GM21723 (cell line): ENCODE measurements around the gene FPR3.
"Not testable (repeated sequence)": the region's sequence is repeated elsewhere in the genome, so short reads cannot be mapped to it uniquely, and the experiment has no call there.

ENCODE experiments used
- ATAC-seq: cut with Tn5 transposase; IDR thresholded peaks from one replicate; pipeline ENCODE4 v1.9.1; 2021; ENCODE audit warnings: mild to moderate bottlenecking, moderate library complexity; ENCODE audit not compliant: unreplicated experiment

Gene FPR3

GRCh38 chr19:51783372-51783771 is 11.6 kb upstream of the FPR3 start:
- ATAC-seq = no peak

- no peak for ATAC-seq
Observed at GRCh38 chr19:51784109-51784785, 10.7 kb upstream of the FPR3 start.

GRCh38 chr19:51784922-51785690 is 9.9 kb upstream of the FPR3 start:
- ATAC-seq = no peak

GRCh38 chr19:51786646-51787494 is 8.1 kb upstream of the FPR3 start:
- ATAC-seq = no peak

- ATAC-seq = no peak
Observed at GRCh38 chr19:51788029-51788428, 6.9 kb upstream of the FPR3 start.

- no peak for ATAC-seq
Observed at GRCh38 chr19:51789061-51789795, 5.7 kb upstream of the FPR3 start.

GRCh38 chr19:51792932-51793331 is 2.0 kb upstream of the FPR3 start:
- ATAC-seq = no peak

GRCh38 chr19:51793994-51794393 is 963 bp upstream of the FPR3 start:
- ATAC-seq = no peak

GRCh38 chr19:51796195-51796679 is 1.3 kb downstream of the FPR3 start:
- ATAC-seq = no peak

- no peak for ATAC-seq
Observed at GRCh38 chr19:51797480-51797879, 2.5 kb downstream of the FPR3 start.

- no peak for ATAC-seq
Observed at GRCh38 chr19:51798062-51798461, 3.1 kb downstream of the FPR3 start.

GRCh38 chr19:51799034-51799773 is 4.2 kb downstream of the FPR3 start:
- no peak for ATAC-seq

- ATAC-seq = no peak
Observed at GRCh38 chr19:51799774-51800472, 5.0 kb downstream of the FPR3 start.

- ATAC-seq = no peak
Observed at GRCh38 chr19:51800473-51801244, 5.7 kb downstream of the FPR3 start.

- no peak for ATAC-seq
Observed at GRCh38 chr19:51802775-51803174, 7.8 kb downstream of the FPR3 start.

- ATAC-seq = no peak
Observed at GRCh38 chr19:51803519-51803918, 8.6 kb downstream of the FPR3 start.

GRCh38 chr19:51803967-51804366 is 9.0 kb downstream of the FPR3 start:
- no peak for ATAC-seq

- not testable (repeated sequence) for ATAC-seq
Observed at GRCh38 chr19:51804789-51805188, 9.8 kb downstream of the FPR3 start.

- ATAC-seq = not testable (repeated sequence)
Observed at GRCh38 chr19:51805396-51805795, 10.4 kb downstream of the FPR3 start.
